Tibial nerve (tissue), 4 donors: Measurements from ENCODE around the gene PLEKHG1.

ENCODE experiments used
- CTCF ChIP-seq, 5 experiments: fragments of 200-600 bp in 3 of 5; fragments of 450-650 bp in 2 of 5; sonication (generic) in 3 of 5; IDR thresholded peaks; one replicate each; pipeline ENCODE4 v1.5.1; 2016 to 2019; ENCODE audit warnings: antibody characterized with exemption in 5 of 5, mild to moderate bottlenecking in 3 of 5, moderate library complexity in 2 of 5
- EP300 ChIP-seq, 2 donors: sonication (generic); formaldehyde crosslinking; IDR thresholded peaks; one replicate each; pipeline ENCODE4 v1.6.1; 2017; ENCODE audit warnings: antibody characterized with exemption in 2 of 2, mild to moderate bottlenecking in 1 of 2

GRCh38 chr6:150646228-150646627, 46.5 kb downstream of the PLEKHG1 start:
- TF ChIP-seq CTCF (IDR thresholded peaks at IDR 0.05) (no peak), EP300 (IDR thresholded peaks at IDR 0.05) (no peak)
